Endothelial cell of umbilical vein (primary cell): Measurements from ENCODE around the gene NBEAL2. TPM values are rescaled to one million over a fixed set of nuclear protein-coding genes. Genes with fewer than 3 reads are reported as not detected.

Experiments
- BruUV-seq: library from RNA; stranded (reverse); fragments of 400-500 nt; replicated peaks from 2 replicates; lab custom pipeline; 2021; lab: Mats Ljungman, UMichigan
- CTCF ChIA-PET: fragments of 300-600, 350-600 bp; sonication (Branson Sonifier 250); formaldehyde crosslinking; loops from one replicate; lab custom pipeline; 2021; ENCODE audit warnings: antibody characterized with exemption, inconsistent platforms; lab: Charles Lee
- POLR2A ChIA-PET: fragments of 300-600, 350-600 bp; sonication (Branson Sonifier 250); formaldehyde crosslinking; loops from one replicate; lab custom pipeline; 2021; ENCODE audit warnings: antibody characterized with exemption, inconsistent platforms; lab: Charles Lee
- DNase-seq: peaks from one replicate; pipeline ENCODE4 v3.0.0-alpha.2; 2011; ENCODE audit warnings: low read depth, low spot score
- FAIRE-seq: peaks from 2 replicates; lab custom pipeline; 2011; peaks lifted over from hg19 to GRCh38; lab: Jason Lieb, UNC
- H2AFZ ChIP-seq: 2 replicates; pipeline ENCODE4 v1.6.0; 2012; ENCODE audit warnings: low read depth, low read length, control low read depth, inconsistent platforms
- H3K27ac ChIP-seq: 2 replicates; pipeline ENCODE4 v1.5.1; 2011; ENCODE audit warnings: low read depth, mild to moderate bottlenecking, control low read depth, low read length, moderate library complexity; ENCODE audit not compliant: insufficient read depth
- H3K27me3 ChIP-seq, 2 experiments: 2 replicates each; pipeline versions ENCODE4 v1.6.0 to v1.6.1; 2011; ENCODE audit warnings: low read length in 2 of 2, mixed read lengths in 1 of 2; ENCODE audit not compliant: control insufficient read depth in 2 of 2, insufficient read depth in 2 of 2
- H3K36me3 ChIP-seq, 2 experiments: 2 replicates in 1 of 2; 3 replicates in 1 of 2; pipeline ENCODE4 v1.5.1; 2011; ENCODE audit warnings: low read length in 2 of 2, mild to moderate bottlenecking in 1 of 2, moderate library complexity in 1 of 2; ENCODE audit not compliant: control insufficient read depth in 2 of 2, insufficient read depth in 2 of 2; ENCODE audit errors: extremely low read depth in 1 of 2
- H3K4me1 ChIP-seq: 3 replicates; pipeline ENCODE4 v1.5.1; 2011; ENCODE audit warnings: mild to moderate bottlenecking, low read length; ENCODE audit not compliant: control insufficient read depth, insufficient read depth; ENCODE audit errors: extremely low read depth
- H3K4me2 ChIP-seq: 2 replicates; pipeline ENCODE4 v1.6.1; 2011; ENCODE audit warnings: low read length, control low read depth, mixed read lengths; ENCODE audit not compliant: insufficient read depth
- H3K4me3 ChIP-seq, 3 experiments: fragments of 200-600 bp in 1 of 3; sonication (generic), shearing (Covaris generic) in 1 of 3; replicated peaks in 1 of 3; 2 replicates each; pipeline ENCODE4 v1.5.1; 2011 to 2016; ENCODE audit warnings: control low read depth in 3 of 3, low read length in 3 of 3, mild to moderate bottlenecking in 2 of 3, inconsistent platforms in 1 of 3, low read depth in 1 of 3, moderate library complexity in 1 of 3; ENCODE audit not compliant: insufficient read depth in 1 of 3
- H3K79me2 ChIP-seq: 2 replicates; pipeline ENCODE4 v1.6.0; 2012; ENCODE audit warnings: low read length, inconsistent platforms; ENCODE audit not compliant: control insufficient read depth, insufficient read depth
- H3K9ac ChIP-seq: replicated peaks from 2 replicates; pipeline ENCODE3; 2011; ENCODE audit warnings: low read length, control low read depth; ENCODE audit not compliant: insufficient read depth; ENCODE audit errors: extremely low read depth
- H3K9me1 ChIP-seq: replicated peaks from 3 replicates; pipeline ENCODE4 v1.6.0; 2011; ENCODE audit warnings: mild to moderate bottlenecking, low read length; ENCODE audit not compliant: control insufficient read depth, insufficient read depth; ENCODE audit errors: extremely low read depth
- H3K9me3 ChIP-seq: replicated peaks from 2 replicates; pipeline ENCODE4 v1.5.1; 2012; ENCODE audit warnings: low read length, inconsistent platforms; ENCODE audit not compliant: control insufficient read depth, insufficient read depth
- H4K20me1 ChIP-seq: replicated peaks from 2 replicates; pipeline ENCODE3; 2011; ENCODE audit warnings: mild to moderate bottlenecking, low read length; ENCODE audit not compliant: control insufficient read depth, insufficient read depth; ENCODE audit errors: extremely low read depth
- CTCF ChIP-seq, 2 donors: IDR thresholded peaks; 1 replicate in 1 of 2; 2 replicates in 1 of 2; pipeline ENCODE4 v1.5.1; 2011; ENCODE audit warnings: low read length in 2 of 2, mild to moderate bottlenecking in 2 of 2, moderate library complexity in 2 of 2, control low read depth in 1 of 2, inconsistent platforms in 1 of 2, low read depth in 1 of 2; ENCODE audit not compliant: insufficient read depth in 1 of 2; ENCODE audit errors: extremely low read depth in 1 of 2
- EZH2 ChIP-seq: IDR thresholded peaks from 2 replicates; pipeline ENCODE4 v1.6.1; 2012; ENCODE audit warnings: borderline replicate concordance, low read depth, mild to moderate bottlenecking, moderate library complexity, low read length, inconsistent platforms; ENCODE audit not compliant: severe bottlenecking
- FOS ChIP-seq: IDR thresholded peaks from 2 replicates; pipeline ENCODE4 v1.6.1; 2011; ENCODE audit warnings: mild to moderate bottlenecking, low read length, moderate library complexity, borderline replicate concordance; ENCODE audit not compliant: insufficient read depth
- GATA2 ChIP-seq: IDR thresholded peaks from 2 replicates; pipeline ENCODE4 v1.7.0; 2011; ENCODE audit warnings: low read depth, mild to moderate bottlenecking, moderate library complexity, mixed read lengths, low read length; ENCODE audit not compliant: insufficient read length, insufficient read depth
- dilution Hi-C: fragments of 300-500 bp; cut with MboI; formaldehyde crosslinking; loops from one replicate; pipeline ENCODE4 v1.15.0; 2019; ENCODE audit warnings: low sequenced_read_pairs; ENCODE audit not compliant: extremely low pct_ligation_motif_present
- intact Hi-C: fragments of 100-400 bp; cut with micrococcal nuclease; formaldehyde crosslinking; loops from one replicate; pipeline ENCODE4 v1.10.0; 2022
- polyA plus RNA-seq, 4 experiments: library from polyadenylated mRNA; depleted of rRNA in 3 of 4; stranded (reverse) in 3 of 4; unstranded in 1 of 4; fragments of >200 nt; gene quantifications; 2 replicates each; pipeline versions ENCODE4 v1.2.1 to v1.2.3, GENCODE V29; 2011 to 2012; ENCODE audit warnings: missing spikeins in 1 of 4
- total RNA-seq: library from RNA; stranded (reverse); gene quantifications from 2 replicates; pipeline ENCODE4 v1.2.3, GENCODE V29; 2021

NBEAL2 gene
- total and polyA plus RNA-seq, 2 donors (not counting 3 experiments of a cell fraction or from before 2014, with no cell fraction given) = 48.0 to 84.7 TPM

GRCh38 chr3:47015151-47015550 is 35.7 kb downstream of the NBEAL2 start:
- no peaks in the 10 kb centered on the region for H4K20me1 ChIP-seq
- BruUV-seq = no TSS peak
- H3K27ac ChIP-seq = no peak overlapping the region
- POLR2A ChIA-PET = no interaction called here
- H3K27me3 ChIP-seq = no peaks in the 10 kb centered on the region
- H3K9me1 ChIP-seq = no peaks in the 10 kb centered on the region
- no peak overlapping the region for H3K4me3 ChIP-seq
- FAIRE-seq (no peak), DNase-seq (no peak)
- H3K4me1 ChIP-seq = peaks cover 11% of the 10 kb centered on the region
- CTCF ChIA-PET = no interaction called here
- dilution Hi-C loops = no loop called here
- intact Hi-C loops = loop anchor here (10.0 kb wide), 1 partner anchor 360 kb away; no protein-coding TSS in a partner anchor
- no peaks in the 10 kb centered on the region for H3K9me3 ChIP-seq
- no peak overlapping the region for H3K9ac ChIP-seq
- H3K4me2 ChIP-seq = no peak overlapping the region
- H3K79me2 ChIP-seq = no peaks in the 10 kb centered on the region
- H3K36me3 ChIP-seq = peaks cover 6 to 16% of the 10 kb centered on the region in 2 experiments
- no peak for TF ChIP-seq FOS
- no peak for TF ChIP-seq EZH2
- TF ChIP-seq CTCF (IDR thresholded peaks at IDR 0.05; ENCODE audit: extremely low read depth in 1 of 2, insufficient read depth in 1 of 2, low read depth in 1 of 2, low read length in 2 of 2) = no peak
- no peak for TF ChIP-seq GATA2
- H2AFZ ChIP-seq = no peak overlapping the region
